GM18520 (cell line): ENCODE measurements around the gene KCNJ2.

Experiments used
- ATAC-seq: cut with Tn5 transposase; IDR thresholded peaks from one replicate; pipeline ENCODE4 v1.9.1; 2021; ENCODE audit not compliant: unreplicated experiment

Gene KCNJ2

DNA sequence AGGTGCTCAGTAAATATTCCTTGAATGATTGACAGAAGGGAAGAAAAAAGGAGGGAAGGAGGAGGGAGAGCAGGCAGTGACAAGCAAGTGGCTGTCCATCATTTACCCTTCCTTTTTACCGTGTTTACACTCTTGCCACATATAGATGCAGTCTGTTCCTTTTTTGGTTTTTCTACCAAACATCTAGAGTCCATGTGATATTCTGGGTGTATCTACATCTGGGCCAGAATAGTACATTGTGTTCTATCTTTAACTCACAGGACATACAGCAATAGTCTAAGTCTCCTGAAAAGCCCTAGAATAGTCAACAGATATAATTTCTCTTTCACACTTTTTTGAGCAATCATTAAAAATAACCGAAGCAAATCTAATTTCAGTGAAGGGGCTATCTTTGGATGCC lies 33.5 kb downstream of the KCNJ2 start:
- ATAC-seq: no peak

- ATAC-seq: no peak
Measured at GRCh38 chr17:70204431-70204830, 35.1 kb downstream of the KCNJ2 start.

DNA sequence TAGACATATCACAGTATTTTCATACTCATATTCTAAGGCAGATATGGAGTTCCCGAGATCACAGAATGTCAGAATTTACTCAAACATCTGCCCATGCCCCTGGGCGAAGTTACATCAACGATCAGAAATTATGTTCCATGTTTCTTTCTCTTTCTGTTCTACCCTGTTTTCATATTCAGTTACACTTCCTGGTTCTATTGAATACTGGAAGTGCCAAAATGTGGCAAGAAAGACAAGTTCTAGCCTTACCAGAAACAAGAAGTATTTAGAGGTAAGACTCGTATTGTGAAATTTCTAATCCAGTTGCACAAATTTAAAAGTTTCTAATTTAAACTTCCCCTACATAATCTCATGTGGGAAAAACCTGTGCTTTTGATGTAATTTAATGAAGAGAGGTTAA lies 36.1 kb downstream of the KCNJ2 start:
- ATAC-seq: no peak

- ATAC-seq: no peak
Measured at GRCh38 chr17:70206361-70207010, 37.2 kb downstream of the KCNJ2 start.

DNA sequence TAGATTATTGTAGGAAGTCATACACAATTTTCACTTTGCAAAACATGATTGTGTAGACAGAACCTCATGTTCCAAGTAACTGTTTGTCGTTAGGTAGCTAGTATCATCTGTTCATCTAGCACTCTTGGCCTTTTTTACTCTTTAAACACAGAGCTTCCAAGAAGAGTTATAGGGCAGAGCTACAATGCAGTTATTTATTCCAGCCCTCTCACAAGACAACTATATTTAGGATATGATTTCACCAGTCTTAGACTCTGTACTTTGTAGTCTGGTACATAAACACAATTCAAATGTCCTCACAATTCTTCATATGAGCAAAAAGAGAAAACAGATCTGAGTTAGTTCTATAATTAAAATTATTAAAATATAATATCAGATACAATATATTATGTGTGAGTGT lies 37.9 kb downstream of the KCNJ2 start:
- no peak for ATAC-seq

DNA sequence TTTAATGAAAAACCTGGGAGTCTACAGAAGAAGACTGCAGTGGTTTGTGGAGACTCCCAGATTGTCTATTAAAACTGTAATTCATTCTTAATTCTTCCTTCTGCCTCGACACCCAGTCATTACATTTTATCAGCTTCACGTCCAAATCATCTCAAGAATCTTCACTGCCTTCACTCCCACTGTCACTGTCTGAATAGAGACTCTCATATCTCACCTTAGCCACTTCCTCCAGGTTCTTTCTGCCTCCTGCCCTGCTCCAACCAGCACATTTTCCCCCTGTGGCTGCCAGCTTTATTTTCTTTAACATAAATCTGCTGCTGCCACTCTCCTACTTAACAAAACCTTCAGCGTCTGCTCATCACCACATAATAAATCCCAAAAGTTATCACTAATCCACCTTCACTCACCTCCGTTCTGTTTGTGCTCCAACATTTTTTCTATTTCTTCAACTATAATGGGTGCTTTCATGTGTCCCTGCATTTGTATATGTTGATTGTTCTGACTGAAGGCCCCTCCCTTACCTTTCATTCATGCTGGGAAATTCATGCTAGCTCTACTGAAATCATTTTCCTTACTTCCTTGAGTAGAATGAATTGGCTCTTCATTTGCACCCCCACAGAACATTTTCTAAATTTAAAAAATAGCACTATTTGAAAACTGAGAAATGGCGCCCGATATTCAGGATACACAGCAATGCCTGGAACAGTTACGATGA lies 38.9 kb downstream of the KCNJ2 start:
- peak; percentile 70 for ATAC-seq

DNA sequence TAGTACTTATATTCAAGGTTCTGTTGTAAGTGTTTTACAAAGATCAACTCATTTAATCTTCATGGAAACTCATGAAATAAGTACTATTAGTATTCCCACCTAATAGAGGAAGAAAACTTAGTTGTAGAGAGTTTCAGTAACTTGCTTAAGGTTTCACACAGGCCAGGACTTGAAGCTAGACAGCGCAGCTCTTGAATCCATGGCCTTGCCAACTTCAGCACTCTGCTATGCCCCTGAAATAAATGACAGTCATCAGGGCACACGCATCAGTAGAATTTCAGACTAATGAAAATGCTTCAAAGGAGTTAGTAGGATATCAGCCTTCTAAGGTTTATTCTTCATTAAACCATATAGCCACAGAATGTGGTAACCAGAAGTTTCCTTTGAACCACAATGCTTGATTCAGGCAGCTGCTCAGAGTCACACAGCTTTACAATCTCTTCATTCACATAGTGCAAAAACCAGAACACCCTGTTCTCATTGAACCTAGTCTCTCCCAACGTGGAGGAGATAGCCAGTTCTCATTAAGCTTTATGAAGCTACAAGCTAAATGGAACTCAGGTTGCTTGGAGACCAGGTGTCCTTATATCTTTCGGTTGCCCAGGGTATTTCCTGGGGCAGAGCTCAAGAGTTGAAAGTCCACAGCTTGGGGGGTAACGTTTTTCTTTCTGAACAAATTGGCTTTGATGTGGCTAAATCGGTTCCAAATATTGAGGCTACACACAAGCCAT lies 39.7 kb downstream of the KCNJ2 start:
- ATAC-seq: no peak

- ATAC-seq: no peak
Measured at GRCh38 chr17:70215656-70216055, 46.3 kb downstream of the KCNJ2 start.

DNA sequence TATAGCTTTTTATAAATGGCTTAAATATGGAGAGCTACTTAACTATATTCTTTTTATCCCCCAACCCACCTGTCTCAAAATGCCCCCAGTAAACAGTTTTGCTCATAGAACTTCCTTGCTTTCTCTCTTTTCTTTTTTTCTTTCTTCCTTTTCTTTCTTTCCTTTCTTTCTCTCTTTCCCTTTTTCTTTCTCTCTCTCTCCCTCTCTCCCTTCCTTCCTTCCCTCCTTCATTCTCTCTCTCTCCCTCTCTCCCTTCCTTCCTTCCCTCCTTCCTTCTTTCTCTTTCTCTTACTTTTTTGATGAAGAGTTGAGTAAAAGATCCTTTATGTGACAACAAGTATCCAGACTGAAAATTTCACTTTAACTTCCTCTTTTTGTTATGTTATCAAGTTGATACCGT lies 48.2 kb downstream of the KCNJ2 start:
- ATAC-seq: no peak

- ATAC-seq: no peak
Measured at GRCh38 chr17:70225276-70225675, 55.9 kb downstream of the KCNJ2 start.
